Endothelial cell of umbilical vein (primary cell): Measurements from ENCODE around the gene SERPINF2. TPM values are rescaled to one million over a fixed set of nuclear protein-coding genes. Genes with fewer than 3 reads are reported as not detected.

Experiments
- BruUV-seq: library from RNA; stranded (reverse); fragments of 400-500 nt; replicated peaks from 2 replicates; lab custom pipeline; 2021; lab: Mats Ljungman, UMichigan
- CTCF ChIA-PET: fragments of 300-600, 350-600 bp; sonication (Branson Sonifier 250); formaldehyde crosslinking; loops from one replicate; lab custom pipeline; 2021; ENCODE audit warnings: antibody characterized with exemption, inconsistent platforms; lab: Charles Lee
- POLR2A ChIA-PET: fragments of 300-600, 350-600 bp; sonication (Branson Sonifier 250); formaldehyde crosslinking; loops from one replicate; lab custom pipeline; 2021; ENCODE audit warnings: antibody characterized with exemption, inconsistent platforms; lab: Charles Lee
- DNase-seq: peaks from one replicate; pipeline ENCODE4 v3.0.0-alpha.2; 2011; ENCODE audit warnings: low read depth, low spot score
- FAIRE-seq: peaks from 2 replicates; lab custom pipeline; 2011; peaks lifted over from hg19 to GRCh38; lab: Jason Lieb, UNC
- H2AFZ ChIP-seq: 2 replicates; pipeline ENCODE4 v1.6.0; 2012; ENCODE audit warnings: low read depth, low read length, control low read depth, inconsistent platforms
- H3K27ac ChIP-seq: 2 replicates; pipeline ENCODE4 v1.5.1; 2011; ENCODE audit warnings: low read depth, mild to moderate bottlenecking, control low read depth, low read length, moderate library complexity; ENCODE audit not compliant: insufficient read depth
- H3K27me3 ChIP-seq, 2 experiments: 2 replicates each; pipeline versions ENCODE4 v1.6.0 to v1.6.1; 2011; ENCODE audit warnings: low read length in 2 of 2, mixed read lengths in 1 of 2; ENCODE audit not compliant: control insufficient read depth in 2 of 2, insufficient read depth in 2 of 2
- H3K36me3 ChIP-seq, 2 experiments: 2 replicates in 1 of 2; 3 replicates in 1 of 2; pipeline ENCODE4 v1.5.1; 2011; ENCODE audit warnings: low read length in 2 of 2, mild to moderate bottlenecking in 1 of 2, moderate library complexity in 1 of 2; ENCODE audit not compliant: control insufficient read depth in 2 of 2, insufficient read depth in 2 of 2; ENCODE audit errors: extremely low read depth in 1 of 2
- H3K4me1 ChIP-seq: 3 replicates; pipeline ENCODE4 v1.5.1; 2011; ENCODE audit warnings: mild to moderate bottlenecking, low read length; ENCODE audit not compliant: control insufficient read depth, insufficient read depth; ENCODE audit errors: extremely low read depth
- H3K4me2 ChIP-seq: 2 replicates; pipeline ENCODE4 v1.6.1; 2011; ENCODE audit warnings: low read length, control low read depth, mixed read lengths; ENCODE audit not compliant: insufficient read depth
- H3K4me3 ChIP-seq, 3 experiments: fragments of 200-600 bp in 1 of 3; sonication (generic), shearing (Covaris generic) in 1 of 3; replicated peaks in 1 of 3; 2 replicates each; pipeline ENCODE4 v1.5.1; 2011 to 2016; ENCODE audit warnings: control low read depth in 3 of 3, low read length in 3 of 3, mild to moderate bottlenecking in 2 of 3, inconsistent platforms in 1 of 3, low read depth in 1 of 3, moderate library complexity in 1 of 3; ENCODE audit not compliant: insufficient read depth in 1 of 3
- H3K79me2 ChIP-seq: 2 replicates; pipeline ENCODE4 v1.6.0; 2012; ENCODE audit warnings: low read length, inconsistent platforms; ENCODE audit not compliant: control insufficient read depth, insufficient read depth
- H3K9ac ChIP-seq: replicated peaks from 2 replicates; pipeline ENCODE3; 2011; ENCODE audit warnings: low read length, control low read depth; ENCODE audit not compliant: insufficient read depth; ENCODE audit errors: extremely low read depth
- H3K9me1 ChIP-seq: replicated peaks from 3 replicates; pipeline ENCODE4 v1.6.0; 2011; ENCODE audit warnings: mild to moderate bottlenecking, low read length; ENCODE audit not compliant: control insufficient read depth, insufficient read depth; ENCODE audit errors: extremely low read depth
- H3K9me3 ChIP-seq: replicated peaks from 2 replicates; pipeline ENCODE4 v1.5.1; 2012; ENCODE audit warnings: low read length, inconsistent platforms; ENCODE audit not compliant: control insufficient read depth, insufficient read depth
- H4K20me1 ChIP-seq: replicated peaks from 2 replicates; pipeline ENCODE3; 2011; ENCODE audit warnings: mild to moderate bottlenecking, low read length; ENCODE audit not compliant: control insufficient read depth, insufficient read depth; ENCODE audit errors: extremely low read depth
- EZH2 ChIP-seq: IDR thresholded peaks from 2 replicates; pipeline ENCODE4 v1.6.1; 2012; ENCODE audit warnings: borderline replicate concordance, low read depth, mild to moderate bottlenecking, moderate library complexity, low read length, inconsistent platforms; ENCODE audit not compliant: severe bottlenecking
- FOS ChIP-seq: IDR thresholded peaks from 2 replicates; pipeline ENCODE4 v1.6.1; 2011; ENCODE audit warnings: mild to moderate bottlenecking, low read length, moderate library complexity, borderline replicate concordance; ENCODE audit not compliant: insufficient read depth
- GATA2 ChIP-seq: IDR thresholded peaks from 2 replicates; pipeline ENCODE4 v1.7.0; 2011; ENCODE audit warnings: low read depth, mild to moderate bottlenecking, moderate library complexity, mixed read lengths, low read length; ENCODE audit not compliant: insufficient read length, insufficient read depth
- JUN ChIP-seq: IDR thresholded peaks from 2 replicates; pipeline ENCODE4 v1.6.1; 2011; ENCODE audit warnings: borderline replicate concordance, low read depth; ENCODE audit not compliant: insufficient read length, insufficient read depth
- MYC ChIP-seq: IDR thresholded peaks from one replicate; pipeline ENCODE4 v1.6.1; 2011; ENCODE audit warnings: mild to moderate bottlenecking, low read depth, low read length
- POLR2A ChIP-seq: IDR thresholded peaks from 2 replicates; pipeline ENCODE4 v1.6.1; 2012; ENCODE audit warnings: low read depth, mild to moderate bottlenecking, control low read depth, low read length
- POLR2AphosphoS5 ChIP-seq: IDR thresholded peaks from 2 replicates; pipeline ENCODE4 v1.6.1; 2012; ENCODE audit warnings: low read depth, mild to moderate bottlenecking, control low read depth, low read length, moderate library complexity; ENCODE audit not compliant: insufficient read depth
- dilution Hi-C: fragments of 300-500 bp; cut with MboI; formaldehyde crosslinking; loops from one replicate; pipeline ENCODE4 v1.15.0; 2019; ENCODE audit warnings: low sequenced_read_pairs; ENCODE audit not compliant: extremely low pct_ligation_motif_present
- intact Hi-C: fragments of 100-400 bp; cut with micrococcal nuclease; formaldehyde crosslinking; loops from one replicate; pipeline ENCODE4 v1.10.0; 2022
- polyA plus RNA-seq, 4 experiments: library from polyadenylated mRNA; depleted of rRNA in 3 of 4; stranded (reverse) in 3 of 4; unstranded in 1 of 4; fragments of >200 nt; gene quantifications; 2 replicates each; pipeline versions ENCODE4 v1.2.1 to v1.2.3, GENCODE V29; 2011 to 2012; ENCODE audit warnings: missing spikeins in 1 of 4
- total RNA-seq: library from RNA; stranded (reverse); gene quantifications from 2 replicates; pipeline ENCODE4 v1.2.3, GENCODE V29; 2021
- TF ChIP-seq, protein P1 (sequence below): IDR thresholded peaks from 2 replicates; pipeline ENCODE4 v1.6.1; 2011; ENCODE audit not compliant: insufficient read depth, insufficient read length
- TF ChIP-seq, protein P2 (sequence below), 2 donors: IDR thresholded peaks; 1 replicate in 1 of 2; 2 replicates in 1 of 2; pipeline ENCODE4 v1.5.1; 2011; ENCODE audit warnings: low read length in 2 of 2, mild to moderate bottlenecking in 2 of 2, moderate library complexity in 2 of 2, control low read depth in 1 of 2, inconsistent platforms in 1 of 2, low read depth in 1 of 2; ENCODE audit not compliant: insufficient read depth in 1 of 2; ENCODE audit errors: extremely low read depth in 1 of 2

The SERPINF2 gene
- total and polyA plus RNA-seq, 2 donors (not counting 3 experiments of a cell fraction or from before 2014, with no cell fraction given) = 0.03 TPM; not detected in 1

DNA sequence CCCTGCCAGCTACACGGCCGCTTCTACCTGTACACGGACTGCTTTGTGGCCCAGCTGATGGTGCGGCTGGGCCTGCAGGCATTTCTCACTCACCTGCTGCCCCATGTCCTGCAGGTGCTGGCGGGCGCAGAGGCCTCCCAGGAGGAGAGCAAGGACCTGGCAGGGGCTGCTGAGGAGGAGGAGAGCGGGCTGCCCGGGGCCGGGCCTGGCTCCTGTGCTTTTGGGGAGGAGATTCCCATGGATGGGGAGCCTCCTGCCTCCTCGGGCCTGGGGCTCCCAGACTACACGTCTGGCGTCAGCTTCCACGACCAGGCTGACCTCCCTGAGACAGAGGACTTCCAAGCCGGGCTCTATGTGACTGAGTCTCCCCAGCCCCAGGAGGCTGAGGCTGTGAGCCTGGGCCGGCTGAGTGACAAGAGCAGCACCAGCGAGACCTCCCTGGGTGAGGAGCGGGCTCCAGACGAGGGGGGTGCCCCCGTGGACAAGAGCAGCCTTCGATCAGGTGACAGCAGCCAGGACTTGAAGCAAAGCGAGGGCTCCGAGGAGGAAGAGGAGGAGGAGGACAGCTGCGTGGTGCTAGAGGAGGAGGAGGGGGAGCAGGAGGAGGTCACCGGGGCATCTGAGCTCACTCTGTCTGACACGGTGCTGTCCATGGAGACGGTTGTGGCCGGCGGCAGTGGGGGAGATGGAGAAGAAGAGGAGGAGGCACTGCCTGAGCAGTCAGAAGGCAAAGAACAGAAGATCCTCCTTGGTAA lies 14.6 kb upstream of the SERPINF2 start:
- Histone ChIP-seq H4K20me1 (no peaks in the 10 kb centered on the region), H3K4me2 (no peak overlapping the region), H3K27ac (no peak overlapping the region), H3K4me3 (no peak overlapping the region), H2AFZ (no peak overlapping the region), H3K9me1 (no peaks in the 10 kb centered on the region), H3K79me2 (peaks cover 2% of the 10 kb centered on the region), H3K9me3 (no peaks in the 10 kb centered on the region), H3K36me3 (peaks cover 0 to 3% of the 10 kb centered on the region in 2 experiments), H3K27me3 (no peaks in the 10 kb centered on the region), H3K4me1 (peaks cover 7% of the 10 kb centered on the region), H3K9ac (no peak overlapping the region)
- DNase-seq = no peak
- no peak for FAIRE-seq
- no peak for TF ChIP-seq POLR2A
- no TSS peak for BruUV-seq
- ChIA-PET CTCF (interaction anchor here (1.0 to 12.8 kb wide), 5 partner anchors 11 to 59 kb away, joined by 3 to 262 read pairs (median 3); no protein-coding TSS in a partner anchor), POLR2A (interaction anchor here (1.5 kb wide), 1 partner anchor 11 kb away, joined by 4 read pairs; no protein-coding TSS in a partner anchor)
- intact Hi-C loops = no loop called here
- dilution Hi-C loops = no loop called here

DNA sequence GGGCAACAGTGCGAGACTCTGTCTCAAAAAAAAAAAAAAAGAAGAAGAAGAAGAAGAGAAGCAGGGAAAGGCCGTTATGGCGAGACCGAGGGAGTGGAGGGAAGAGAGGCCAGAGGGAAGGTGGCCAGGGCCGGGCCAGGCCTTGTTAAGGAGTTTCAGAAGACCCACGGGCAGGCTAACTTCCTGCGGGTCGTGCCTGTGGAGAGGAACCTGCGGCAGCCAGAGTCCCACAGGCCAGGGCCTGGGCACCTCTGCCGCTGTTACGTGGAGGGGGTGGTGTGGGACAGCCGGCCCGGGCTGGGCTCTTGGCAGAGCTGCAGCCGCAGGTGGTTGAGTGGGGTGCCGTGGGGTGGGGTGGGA lies 12.7 kb upstream of the SERPINF2 start:
- Histone ChIP-seq H3K27ac (no peak overlapping the region), H3K36me3 (peaks cover 0 to 3% of the 10 kb centered on the region in 2 experiments), H3K9me3 (no peaks in the 10 kb centered on the region), H3K4me1 (peaks cover 5% of the 10 kb centered on the region), H2AFZ (no peak overlapping the region), H3K9ac (no peak overlapping the region), H3K4me3 (no peak overlapping the region), H4K20me1 (no peaks in the 10 kb centered on the region), H3K4me2 (no peak overlapping the region), H3K9me1 (no peaks in the 10 kb centered on the region), H3K27me3 (no peaks in the 10 kb centered on the region), H3K79me2 (peaks cover 2% of the 10 kb centered on the region)
- FAIRE-seq (no peak), DNase-seq (no peak)
- dilution Hi-C loops (no loop called here), intact Hi-C loops (no loop called here)
- BruUV-seq = no TSS peak
- TF ChIP-seq GATA2 (no peak), POLR2A (no peak), FOS (no peak), POLR2AphosphoS5 (no peak), EZH2 (no peak), JUN (no peak), MYC (no peak)
- TF ChIP-seq, protein P1, sequence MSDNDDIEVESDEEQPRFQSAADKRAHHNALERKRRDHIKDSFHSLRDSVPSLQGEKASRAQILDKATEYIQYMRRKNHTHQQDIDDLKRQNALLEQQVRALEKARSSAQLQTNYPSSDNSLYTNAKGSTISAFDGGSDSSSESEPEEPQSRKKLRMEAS = no peak
- TF ChIP-seq, protein P2, sequence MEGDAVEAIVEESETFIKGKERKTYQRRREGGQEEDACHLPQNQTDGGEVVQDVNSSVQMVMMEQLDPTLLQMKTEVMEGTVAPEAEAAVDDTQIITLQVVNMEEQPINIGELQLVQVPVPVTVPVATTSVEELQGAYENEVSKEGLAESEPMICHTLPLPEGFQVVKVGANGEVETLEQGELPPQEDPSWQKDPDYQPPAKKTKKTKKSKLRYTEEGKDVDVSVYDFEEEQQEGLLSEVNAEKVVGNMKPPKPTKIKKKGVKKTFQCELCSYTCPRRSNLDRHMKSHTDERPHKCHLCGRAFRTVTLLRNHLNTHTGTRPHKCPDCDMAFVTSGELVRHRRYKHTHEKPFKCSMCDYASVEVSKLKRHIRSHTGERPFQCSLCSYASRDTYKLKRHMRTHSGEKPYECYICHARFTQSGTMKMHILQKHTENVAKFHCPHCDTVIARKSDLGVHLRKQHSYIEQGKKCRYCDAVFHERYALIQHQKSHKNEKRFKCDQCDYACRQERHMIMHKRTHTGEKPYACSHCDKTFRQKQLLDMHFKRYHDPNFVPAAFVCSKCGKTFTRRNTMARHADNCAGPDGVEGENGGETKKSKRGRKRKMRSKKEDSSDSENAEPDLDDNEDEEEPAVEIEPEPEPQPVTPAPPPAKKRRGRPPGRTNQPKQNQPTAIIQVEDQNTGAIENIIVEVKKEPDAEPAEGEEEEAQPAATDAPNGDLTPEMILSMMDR (IDR thresholded peaks at IDR 0.05; ENCODE audit: extremely low read depth in 1 of 2, insufficient read depth in 1 of 2, low read depth in 1 of 2, low read length in 2 of 2) = no peak
- CTCF ChIA-PET = interaction anchor here (1.3 to 2.6 kb wide), 2 partner anchors 54 kb away, joined by 3 to 9 read pairs; no protein-coding TSS in a partner anchor
- POLR2A ChIA-PET = no interaction called here
